ENCODE results near the gene DMXL1. TPM values are rescaled to one million over a fixed set of nuclear protein-coding genes. Genes with fewer than 3 reads are reported as not detected.
"Not testable (repeated sequence)": the region's sequence is repeated elsewhere in the genome, so short reads cannot be mapped to it uniquely, and the experiment has no call there.

The DMXL1 gene
- total RNA-seq, 1 donor from 2014 or later: 56.4 TPM

DNA sequence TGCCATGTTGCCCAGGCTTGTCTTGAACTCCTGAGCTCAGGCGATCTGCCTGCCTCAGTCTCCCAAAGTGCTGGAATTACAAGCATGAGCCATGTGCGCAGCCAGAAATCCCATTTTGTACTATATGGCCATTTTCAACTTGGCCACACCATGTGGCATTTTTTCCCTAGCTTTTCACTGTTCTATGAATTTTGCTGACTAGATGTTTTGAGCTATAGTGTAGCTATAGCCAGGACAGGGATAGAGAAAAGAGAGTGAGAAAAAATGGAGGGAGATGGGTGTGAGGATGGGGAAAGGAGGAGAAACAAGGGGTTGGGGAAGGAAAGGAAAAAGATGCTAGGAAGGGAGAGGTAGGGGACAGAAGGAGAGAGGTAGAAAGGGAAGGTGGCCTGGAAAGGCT is 46.4 kb downstream of the DMXL1 start:
- no peaks in the 10 kb centered on the region for H3K4me1 ChIP-seq
- no peak overlapping the region for H3K27ac ChIP-seq
- TF ChIP-seq CTCF (IDR thresholded peaks at IDR 0.05): no peak
- no peak overlapping the region for H3K4me3 ChIP-seq
- ATAC-seq (no peak), DNase-seq (no peak)
- H3K36me3 ChIP-seq: peaks cover 73% of the 10 kb centered on the region
- no peaks in the 10 kb centered on the region for H3K9me3 ChIP-seq
- H3K27me3 ChIP-seq (ENCODE audit: low read depth): no peaks in the 10 kb centered on the region
- intact Hi-C loops (cut with DNase I): no loop called here

DNA sequence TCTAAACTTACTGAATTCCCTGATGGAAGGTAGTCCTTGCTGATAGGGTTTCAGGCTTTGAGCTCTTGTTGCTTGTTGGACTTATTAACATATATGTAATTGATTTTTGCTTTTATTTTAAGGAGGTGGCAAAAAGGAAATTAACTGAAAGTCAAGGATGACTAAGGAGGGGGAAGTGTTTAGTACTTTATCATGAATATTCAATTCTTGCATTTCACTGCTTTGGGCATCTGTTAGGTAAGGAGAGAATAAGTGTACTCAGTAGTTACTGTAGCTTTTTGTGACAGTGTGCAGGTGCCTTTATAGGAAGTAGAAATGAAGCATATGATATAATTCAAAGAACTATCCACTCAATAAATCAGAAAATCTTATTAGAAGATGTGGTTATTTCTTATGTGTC is 47.1 kb downstream of the DMXL1 start:
- Histone ChIP-seq H3K27ac (no peak overlapping the region), H3K27me3 (ENCODE audit: low read depth) (no peaks in the 10 kb centered on the region), H3K36me3 (peaks cover 66% of the 10 kb centered on the region), H3K9me3 (no peaks in the 10 kb centered on the region), H3K4me1 (no peaks in the 10 kb centered on the region), H3K4me3 (no peak overlapping the region)
- DNase-seq: no peak
- intact Hi-C loops (cut with DNase I): no loop called here
- ATAC-seq: no peak
- no peak for TF ChIP-seq CTCF (IDR thresholded peaks at IDR 0.05)

DNA sequence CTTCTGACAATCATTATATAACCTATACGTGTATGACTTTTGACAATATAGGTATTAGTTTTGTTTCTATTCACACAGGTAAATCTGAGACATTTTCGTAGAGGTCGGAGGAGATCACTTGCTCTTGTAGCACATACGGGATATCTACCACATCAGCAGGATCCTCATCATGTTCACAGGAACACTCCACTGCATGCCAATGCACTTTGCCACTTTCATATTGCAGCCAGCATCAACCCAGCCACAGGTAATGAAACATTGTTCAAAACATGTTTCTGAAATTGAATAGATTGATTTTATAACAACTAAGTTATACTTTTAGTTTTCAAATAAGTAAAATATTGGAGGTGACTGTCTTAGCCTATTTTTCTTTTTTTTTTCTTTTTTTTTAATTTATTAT is 50.0 kb downstream of the DMXL1 start:
- no peak for TF ChIP-seq CTCF (IDR thresholded peaks at IDR 0.05)
- intact Hi-C loops (cut with DNase I): no loop called here
- ATAC-seq (no peak), DNase-seq (no peak)
- Histone ChIP-seq H3K4me1 (no peaks in the 10 kb centered on the region), H3K27ac (no peak overlapping the region), H3K27me3 (ENCODE audit: low read depth) (no peaks in the 10 kb centered on the region), H3K4me3 (no peak overlapping the region), H3K9me3 (no peaks in the 10 kb centered on the region), H3K36me3 (peaks cover 59% of the 10 kb centered on the region)

- H3K4me1 ChIP-seq; H3K27ac ChIP-seq; DNase-seq; H3K27me3 ChIP-seq (ENCODE audit: low read depth); ATAC-seq; H3K4me3 ChIP-seq; intact Hi-C loops (cut with DNase I); H3K9me3 ChIP-seq: not testable (repeated sequence)
- peaks cover 49% of the 10 kb centered on the region for H3K36me3 ChIP-seq
Observed at GRCh38 chr5:119122474-119122873, 51.6 kb downstream of the DMXL1 start.

GRCh38 chr5:119123280-119123679 is 52.4 kb downstream of the DMXL1 start:
- Histone ChIP-seq H3K4me3 (no peak overlapping the region), H3K36me3 (peaks cover 45% of the 10 kb centered on the region), H3K27me3 (ENCODE audit: low read depth) (no peaks in the 10 kb centered on the region), H3K9me3 (no peaks in the 10 kb centered on the region), H3K27ac (no peak overlapping the region), H3K4me1 (no peaks in the 10 kb centered on the region)
- intact Hi-C loops (cut with DNase I): no loop called here
- no peak for TF ChIP-seq CTCF (IDR thresholded peaks at IDR 0.05)
- DNase-seq (no peak), ATAC-seq (no peak)

- Histone ChIP-seq H3K27me3 (ENCODE audit: low read depth) (no peaks in the 10 kb centered on the region), H3K9me3 (no peaks in the 10 kb centered on the region), H3K36me3 (peaks cover 49% of the 10 kb centered on the region), H3K4me1 (no peaks in the 10 kb centered on the region), H3K4me3 (no peak overlapping the region), H3K27ac (no peak overlapping the region)
- DNase-seq (no peak), ATAC-seq (no peak)
- no peak for TF ChIP-seq CTCF (IDR thresholded peaks at IDR 0.05)
- intact Hi-C loops (cut with DNase I): no loop called here
Observed at GRCh38 chr5:119129770-119130169, 58.9 kb downstream of the DMXL1 start.
